SK-N-SH (cell line): ENCODE data around the gene MDH2.

Source experiments
- EZH2phosphoT487 ChIP-seq: fragments of 200-600 bp; sonication (generic); IDR thresholded peaks from 2 replicates; pipeline ENCODE4 v1.6.1; 2017; ENCODE audit warnings: low read depth, mixed run types, mild to moderate bottlenecking, antibody characterized with exemption, moderate library complexity, borderline replicate concordance
- FOXJ3 ChIP-seq: sonication (generic); formaldehyde crosslinking; IDR thresholded peaks from 2 replicates; pipeline ENCODE4 v1.5.1; 2020; ENCODE audit warnings: mild to moderate bottlenecking, missing genetic modification reagents
- JUND ChIP-seq: IDR thresholded peaks from 2 replicates; pipeline ENCODE4 v1.4.0; 2012
- MEF2A ChIP-seq: IDR thresholded peaks from 2 replicates; pipeline ENCODE4 v1.4.0; 2012; ENCODE audit warnings: low read depth, borderline replicate concordance
- MXI1 ChIP-seq: IDR thresholded peaks from 2 replicates; pipeline ENCODE4 v1.6.1; 2012; ENCODE audit warnings: mild to moderate bottlenecking, low read depth, low read length, improper control_type of control experiment
- NFIC ChIP-seq: IDR thresholded peaks from 2 replicates; pipeline ENCODE4 v1.4.0; 2012; ENCODE audit warnings: borderline replicate concordance
- RXRA ChIP-seq: IDR thresholded peaks from 2 replicates; pipeline ENCODE4 v1.4.0; 2012; ENCODE audit warnings: low read depth, mild to moderate bottlenecking, borderline replicate concordance
- TF ChIP-seq, protein P1 (sequence below): IDR thresholded peaks from 2 replicates; pipeline ENCODE4 v1.6.1; 2012; ENCODE audit warnings: mild to moderate bottlenecking, low read depth, low read length, moderate library complexity
- TF ChIP-seq, protein P2 (sequence below): fragments of 200-600 bp; sonication (generic); IDR thresholded peaks from 2 replicates; pipeline ENCODE4 v1.6.1; 2017; ENCODE audit warnings: antibody characterized with exemption, mild to moderate bottlenecking, moderate library complexity
- TF ChIP-seq, protein P3 (sequence below): IDR thresholded peaks from 2 replicates; pipeline ENCODE4; 2012

DNA sequence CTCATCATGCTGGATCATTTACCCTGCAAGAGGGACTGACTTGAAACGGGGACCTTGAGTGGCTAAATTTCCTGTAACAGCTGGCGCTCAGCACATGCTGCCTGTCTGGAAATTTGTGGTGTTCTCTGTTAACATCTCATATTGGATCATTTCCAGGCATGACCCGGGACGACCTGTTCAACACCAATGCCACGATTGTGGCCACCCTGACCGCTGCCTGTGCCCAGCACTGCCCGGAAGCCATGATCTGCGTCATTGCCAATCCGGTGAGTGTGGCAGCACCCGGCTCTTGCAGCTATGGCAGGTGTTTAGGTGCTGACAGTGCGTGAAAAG lies 9.9 kb downstream of the MDH2 start:
- TF ChIP-seq NFIC (no peak), RXRA (no peak), MEF2A (no peak), JUND (no peak), MXI1 (no peak), EZH2phosphoT487 (no peak), FOXJ3 (CRISPR knock-in tag) (no peak)
- TF ChIP-seq, protein P1, sequence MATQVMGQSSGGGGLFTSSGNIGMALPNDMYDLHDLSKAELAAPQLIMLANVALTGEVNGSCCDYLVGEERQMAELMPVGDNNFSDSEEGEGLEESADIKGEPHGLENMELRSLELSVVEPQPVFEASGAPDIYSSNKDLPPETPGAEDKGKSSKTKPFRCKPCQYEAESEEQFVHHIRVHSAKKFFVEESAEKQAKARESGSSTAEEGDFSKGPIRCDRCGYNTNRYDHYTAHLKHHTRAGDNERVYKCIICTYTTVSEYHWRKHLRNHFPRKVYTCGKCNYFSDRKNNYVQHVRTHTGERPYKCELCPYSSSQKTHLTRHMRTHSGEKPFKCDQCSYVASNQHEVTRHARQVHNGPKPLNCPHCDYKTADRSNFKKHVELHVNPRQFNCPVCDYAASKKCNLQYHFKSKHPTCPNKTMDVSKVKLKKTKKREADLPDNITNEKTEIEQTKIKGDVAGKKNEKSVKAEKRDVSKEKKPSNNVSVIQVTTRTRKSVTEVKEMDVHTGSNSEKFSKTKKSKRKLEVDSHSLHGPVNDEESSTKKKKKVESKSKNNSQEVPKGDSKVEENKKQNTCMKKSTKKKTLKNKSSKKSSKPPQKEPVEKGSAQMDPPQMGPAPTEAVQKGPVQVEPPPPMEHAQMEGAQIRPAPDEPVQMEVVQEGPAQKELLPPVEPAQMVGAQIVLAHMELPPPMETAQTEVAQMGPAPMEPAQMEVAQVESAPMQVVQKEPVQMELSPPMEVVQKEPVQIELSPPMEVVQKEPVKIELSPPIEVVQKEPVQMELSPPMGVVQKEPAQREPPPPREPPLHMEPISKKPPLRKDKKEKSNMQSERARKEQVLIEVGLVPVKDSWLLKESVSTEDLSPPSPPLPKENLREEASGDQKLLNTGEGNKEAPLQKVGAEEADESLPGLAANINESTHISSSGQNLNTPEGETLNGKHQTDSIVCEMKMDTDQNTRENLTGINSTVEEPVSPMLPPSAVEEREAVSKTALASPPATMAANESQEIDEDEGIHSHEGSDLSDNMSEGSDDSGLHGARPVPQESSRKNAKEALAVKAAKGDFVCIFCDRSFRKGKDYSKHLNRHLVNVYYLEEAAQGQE, result no peak
- TF ChIP-seq, protein P2, sequence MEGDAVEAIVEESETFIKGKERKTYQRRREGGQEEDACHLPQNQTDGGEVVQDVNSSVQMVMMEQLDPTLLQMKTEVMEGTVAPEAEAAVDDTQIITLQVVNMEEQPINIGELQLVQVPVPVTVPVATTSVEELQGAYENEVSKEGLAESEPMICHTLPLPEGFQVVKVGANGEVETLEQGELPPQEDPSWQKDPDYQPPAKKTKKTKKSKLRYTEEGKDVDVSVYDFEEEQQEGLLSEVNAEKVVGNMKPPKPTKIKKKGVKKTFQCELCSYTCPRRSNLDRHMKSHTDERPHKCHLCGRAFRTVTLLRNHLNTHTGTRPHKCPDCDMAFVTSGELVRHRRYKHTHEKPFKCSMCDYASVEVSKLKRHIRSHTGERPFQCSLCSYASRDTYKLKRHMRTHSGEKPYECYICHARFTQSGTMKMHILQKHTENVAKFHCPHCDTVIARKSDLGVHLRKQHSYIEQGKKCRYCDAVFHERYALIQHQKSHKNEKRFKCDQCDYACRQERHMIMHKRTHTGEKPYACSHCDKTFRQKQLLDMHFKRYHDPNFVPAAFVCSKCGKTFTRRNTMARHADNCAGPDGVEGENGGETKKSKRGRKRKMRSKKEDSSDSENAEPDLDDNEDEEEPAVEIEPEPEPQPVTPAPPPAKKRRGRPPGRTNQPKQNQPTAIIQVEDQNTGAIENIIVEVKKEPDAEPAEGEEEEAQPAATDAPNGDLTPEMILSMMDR, result no peak
- TF ChIP-seq, protein P3, sequence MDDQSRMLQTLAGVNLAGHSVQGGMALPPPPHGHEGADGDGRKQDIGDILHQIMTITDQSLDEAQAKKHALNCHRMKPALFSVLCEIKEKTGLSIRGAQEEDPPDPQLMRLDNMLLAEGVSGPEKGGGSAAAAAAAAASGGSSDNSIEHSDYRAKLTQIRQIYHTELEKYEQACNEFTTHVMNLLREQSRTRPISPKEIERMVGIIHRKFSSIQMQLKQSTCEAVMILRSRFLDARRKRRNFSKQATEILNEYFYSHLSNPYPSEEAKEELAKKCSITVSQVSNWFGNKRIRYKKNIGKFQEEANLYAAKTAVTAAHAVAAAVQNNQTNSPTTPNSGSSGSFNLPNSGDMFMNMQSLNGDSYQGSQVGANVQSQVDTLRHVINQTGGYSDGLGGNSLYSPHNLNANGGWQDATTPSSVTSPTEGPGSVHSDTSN, result no peak
